Smooth muscle cell (in vitro differentiated cells): Measurements from ENCODE around the gene DUOXA1. TPM values are rescaled to one million over a fixed set of nuclear protein-coding genes. Genes with fewer than 3 reads are reported as not detected.

ENCODE experiments used
- DNase-seq: peaks from one replicate; lab custom pipeline; 2025; ENCODE audit not compliant: unreplicated experiment; lab: John Stamatoyannopoulos, UW
- H2AFZ ChIP-seq: fragments of 200-600 bp; sonication (generic); 2 replicates; pipeline ENCODE4 v1.6.0; 2016; ENCODE audit warnings: antibody characterized with exemption, low read depth, mild to moderate bottlenecking
- H3F3A ChIP-seq: fragments of 200-600 bp; sonication (generic); 2 replicates; pipeline ENCODE4 v1.6.0; 2017; ENCODE audit warnings: antibody characterized with exemption, low read depth
- H3K27ac ChIP-seq: fragments of 200-600 bp; sonication (generic); 2 replicates; pipeline ENCODE4 v1.5.1; 2016; ENCODE audit warnings: low read depth, mild to moderate bottlenecking
- H3K27me3 ChIP-seq: fragments of 200-600 bp; sonication (generic); 2 replicates; pipeline ENCODE4 v1.6.1; 2016; ENCODE audit warnings: low read depth, mild to moderate bottlenecking
- H3K36me3 ChIP-seq: fragments of 200-600 bp; sonication (generic); 2 replicates; pipeline ENCODE4 v1.5.1; 2016; ENCODE audit warnings: low read depth
- H3K4me1 ChIP-seq: fragments of 200-600 bp; sonication (generic); 2 replicates; pipeline ENCODE4 v1.5.1; 2016; ENCODE audit warnings: low read depth
- H3K4me2 ChIP-seq: fragments of 200-600 bp; sonication (generic); 2 replicates; pipeline ENCODE4 v1.6.0; 2016; ENCODE audit warnings: mild to moderate bottlenecking
- H3K4me3 ChIP-seq: fragments of 200-600 bp; sonication (generic); 2 replicates; pipeline ENCODE4 v1.5.1; 2016; ENCODE audit warnings: mild to moderate bottlenecking
- H3K79me2 ChIP-seq: fragments of 200-600 bp; sonication (generic); 2 replicates; pipeline ENCODE4 v1.6.0; 2016; ENCODE audit warnings: low read depth, mild to moderate bottlenecking
- H3K9ac ChIP-seq: fragments of 200-600 bp; sonication (generic); 2 replicates; pipeline ENCODE4 v1.6.0; 2016; ENCODE audit warnings: low read depth
- H3K9me3 ChIP-seq: fragments of 200-600 bp; sonication (generic); replicated peaks from 2 replicates; pipeline ENCODE4 v1.5.1; 2016; ENCODE audit warnings: low read depth
- H4K20me1 ChIP-seq: fragments of 200-600 bp; sonication (generic); 2 replicates; pipeline ENCODE4 v1.6.0; 2016; ENCODE audit warnings: low read depth
- CTCF ChIP-seq: fragments of 200-600 bp; sonication (generic); IDR thresholded peaks from 2 replicates; pipeline ENCODE4 v1.5.1; 2017; ENCODE audit warnings: borderline replicate concordance, mild to moderate bottlenecking, antibody characterized with exemption; ENCODE audit not compliant: insufficient read depth, poor library complexity, severe bottlenecking
- WGBS: methylation state at CpG from one replicate; pipeline ENCODE4 v1.1.7; 2016; ENCODE audit warnings: low lambda C conversion rate; 5-methylcytosine and 5-hydroxymethylcytosine counted together
- polyA plus RNA-seq: library from polyadenylated mRNA; unstranded; fragments of >200 nt; fragmentation: Nextera tagmentation; extraction: Ambion mirVana; gene quantifications from 2 replicates; pipeline ENCODE4 v1.2.1, GENCODE V29; 2016
- total RNA-seq: library from RNA; depleted of rRNA; stranded (reverse); fragments of >200 nt; gene quantifications from 2 replicates; pipeline ENCODE4 v1.2.3, GENCODE V29; 2014

The DUOXA1 gene
- total and polyA plus RNA-seq, 2 experiments from 2014 or later: 2.8 to 7.6 TPM

GRCh38 chr15:45091161-45091560 lies 38.5 kb downstream of the DUOXA1 start:
- Histone ChIP-seq H3K27ac (peak overlapping the region; percentile 96), H3K9me3 (no peaks in the 10 kb centered on the region), H3K27me3 (peaks cover 14% of the 10 kb centered on the region), H3K79me2 (no peaks in the 10 kb centered on the region), H3K36me3 (no peaks in the 10 kb centered on the region), H2AFZ (no peak overlapping the region), H4K20me1 (peaks cover 4% of the 10 kb centered on the region), H3F3A (no peaks in the 10 kb centered on the region), H3K9ac (peak overlapping the region; percentile 69), H3K4me3 (no peak overlapping the region), H3K4me1 (no peaks in the 10 kb centered on the region), H3K4me2 (peak overlapping the region; percentile 50)
- no peak for DNase-seq
- WGBS: 20% methylated on average over 7 of the region's 7 CpGs
- TF ChIP-seq CTCF: no peak

GRCh38 chr15:45089712-45090373 lies 39.8 kb downstream of the DUOXA1 start:
- Histone ChIP-seq H3K9ac (peak overlapping the region; percentile 75), H3K4me2 (peak overlapping the region; percentile 50), H2AFZ (no peak overlapping the region), H3K27ac (peak overlapping the region; percentile 96), H3K36me3 (no peaks in the 10 kb centered on the region), H3F3A (no peaks in the 10 kb centered on the region), H3K79me2 (no peaks in the 10 kb centered on the region), H4K20me1 (peaks cover 4% of the 10 kb centered on the region), H3K27me3 (peaks cover 6% of the 10 kb centered on the region), H3K4me1 (no peaks in the 10 kb centered on the region), H3K9me3 (no peaks in the 10 kb centered on the region), H3K4me3 (no peak overlapping the region)
- 20% methylated on average over 3 of the region's 3 CpGs for WGBS
- DNase-seq: no peak
- no peak for TF ChIP-seq CTCF

- Histone ChIP-seq H3K27me3 (peaks cover 11% of the 10 kb centered on the region), H3K79me2 (no peaks in the 10 kb centered on the region), H3K9ac (peak overlapping the region; percentile 75), H3K4me1 (no peaks in the 10 kb centered on the region), H3K4me3 (no peak overlapping the region), H2AFZ (no peak overlapping the region), H3K36me3 (no peaks in the 10 kb centered on the region), H4K20me1 (peaks cover 4% of the 10 kb centered on the region), H3K27ac (peak overlapping the region; percentile 96), H3F3A (no peaks in the 10 kb centered on the region), H3K4me2 (peak overlapping the region; percentile 56), H3K9me3 (no peaks in the 10 kb centered on the region)
- no peak for DNase-seq
- no peak for TF ChIP-seq CTCF
- WGBS: 15% methylated on average over 10 of the region's 10 CpGs
Measured at GRCh38 chr15:45088801-45089711, 40.6 kb downstream of the DUOXA1 start.
